DMS 273 (cell line): ENCODE data around the gene BTBD10.

Experiments used
- DNase-seq: peaks from one replicate; lab custom pipeline; 2025; ENCODE audit not compliant: unreplicated experiment; lab: John Stamatoyannopoulos, UW

The BTBD10 gene

DNA sequence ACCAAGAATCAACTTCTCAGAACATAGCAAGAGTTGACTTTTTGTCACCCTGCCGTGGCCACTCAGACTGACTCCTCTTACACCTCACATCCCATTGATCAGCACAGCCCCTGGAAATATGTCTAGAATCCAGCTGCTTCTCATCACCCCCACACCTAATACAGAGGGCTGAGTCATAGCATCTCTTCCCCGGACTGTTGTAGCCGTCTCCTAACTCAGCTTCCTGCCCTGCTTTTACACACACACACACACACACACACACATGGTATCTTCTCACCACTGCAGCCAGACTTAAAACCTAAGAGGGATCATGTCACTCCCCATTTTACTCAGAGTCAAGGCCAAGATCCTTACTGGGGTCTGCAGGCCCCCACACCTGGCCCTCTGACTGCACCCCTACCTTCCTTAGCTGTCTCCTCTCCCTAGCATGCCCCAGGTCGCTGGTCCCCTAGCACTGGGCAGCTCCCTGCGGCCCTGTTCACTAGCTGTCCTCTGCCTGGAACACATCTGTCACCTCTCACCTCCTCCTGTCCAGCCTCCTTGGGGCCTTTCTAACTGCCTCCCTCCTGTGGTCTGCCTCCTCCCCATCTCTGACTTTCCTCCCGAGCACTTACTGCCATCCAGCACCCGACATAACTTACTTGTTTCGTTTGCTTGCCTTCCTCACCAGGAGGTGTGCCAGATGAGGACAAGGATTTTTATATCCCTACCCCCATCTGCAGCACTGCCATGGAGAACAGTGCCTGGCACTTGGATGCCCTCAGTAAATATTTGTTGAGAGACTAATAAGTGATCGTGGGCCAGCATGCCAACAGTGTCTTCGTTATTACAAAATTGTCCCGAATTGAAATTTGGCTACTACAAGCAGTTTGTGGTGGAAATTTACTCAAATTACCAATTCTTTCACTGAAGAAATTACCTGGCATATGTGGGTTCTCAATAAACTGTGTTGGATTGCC lies 123.5 kb downstream of the BTBD10 start:
- DNase-seq, result no peak

DNA sequence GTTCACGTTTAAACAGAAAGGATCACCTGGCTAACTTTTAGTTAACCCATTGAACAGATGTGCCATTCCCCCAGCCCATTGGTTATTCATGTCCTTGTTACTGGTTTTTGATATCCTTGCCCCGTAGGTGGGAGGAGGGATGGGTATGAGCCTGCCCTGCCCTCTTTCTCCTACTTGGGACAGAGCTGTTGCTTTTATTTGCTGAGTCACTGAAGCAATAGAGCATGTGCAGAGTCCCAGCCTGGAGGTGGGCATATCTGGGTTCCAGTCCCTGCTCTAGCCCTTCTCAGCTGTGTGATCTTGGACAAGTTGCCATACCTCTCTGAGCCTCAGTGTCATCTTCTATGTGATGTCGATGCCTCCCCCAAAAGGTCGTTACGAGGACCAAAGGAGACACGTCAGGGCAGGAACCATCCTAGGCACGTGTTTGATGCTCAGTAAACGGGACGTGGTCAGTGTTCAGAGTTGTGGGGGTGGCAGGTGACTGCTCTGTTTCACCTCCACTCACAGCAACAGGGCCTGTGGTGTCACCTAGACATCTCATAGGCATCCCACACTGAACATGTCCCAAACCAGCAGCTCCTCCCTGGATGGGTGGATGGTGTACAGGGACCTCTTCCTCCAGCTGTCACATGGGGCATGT lies 124.5 kb downstream of the BTBD10 start:
- DNase-seq, result no peak

DNA sequence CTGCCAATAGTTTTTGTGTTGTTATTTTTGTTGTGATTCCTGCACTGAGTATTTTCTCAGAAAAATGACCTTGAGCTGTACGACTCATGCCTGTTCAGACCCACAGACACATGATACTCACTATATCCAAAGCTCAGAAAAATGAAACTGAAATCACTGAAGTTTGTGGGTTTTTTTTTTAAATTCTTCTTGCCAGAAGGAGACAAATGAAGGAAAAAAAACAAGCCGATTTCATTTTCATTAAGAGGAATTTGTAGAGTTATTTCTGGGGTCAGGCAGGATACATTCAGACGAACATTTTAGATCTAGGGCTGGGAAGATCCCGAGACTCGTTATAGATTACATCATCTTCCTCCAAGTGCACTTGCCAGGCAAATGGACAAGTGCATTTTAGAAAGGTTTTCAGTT lies 125.0 kb downstream of the BTBD10 start:
- DNase-seq, result peak; percentile 9
